ENCODE results near the gene FOXO3.

DNA sequence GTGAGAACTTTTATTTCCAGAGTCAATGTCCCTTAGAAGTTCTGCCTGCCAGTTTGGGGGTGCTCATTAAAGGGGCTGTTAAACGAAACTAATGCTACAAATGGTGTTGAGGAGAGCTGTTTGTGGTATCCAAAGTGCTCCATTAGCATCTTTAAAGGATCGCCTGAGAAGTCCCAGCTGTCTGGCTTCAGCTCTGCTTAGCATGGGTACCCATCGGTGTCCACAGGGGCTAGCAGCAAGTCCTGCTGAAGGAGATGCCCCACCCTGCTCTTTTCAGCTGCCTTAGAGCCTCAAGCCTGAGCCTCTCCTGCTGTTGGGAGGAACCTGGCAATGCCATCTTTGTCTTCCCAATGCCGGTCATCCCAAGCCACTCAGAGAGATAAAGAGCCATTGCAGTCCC, 111.1 kb downstream of the FOXO3 start:
- TF ChIP-seq POLR2A (IDR thresholded peaks at IDR 0.05) (no peak), POLR2AphosphoS5 (IDR thresholded peaks at IDR 0.05) (no peak)
- TF ChIP-seq, protein P1, sequence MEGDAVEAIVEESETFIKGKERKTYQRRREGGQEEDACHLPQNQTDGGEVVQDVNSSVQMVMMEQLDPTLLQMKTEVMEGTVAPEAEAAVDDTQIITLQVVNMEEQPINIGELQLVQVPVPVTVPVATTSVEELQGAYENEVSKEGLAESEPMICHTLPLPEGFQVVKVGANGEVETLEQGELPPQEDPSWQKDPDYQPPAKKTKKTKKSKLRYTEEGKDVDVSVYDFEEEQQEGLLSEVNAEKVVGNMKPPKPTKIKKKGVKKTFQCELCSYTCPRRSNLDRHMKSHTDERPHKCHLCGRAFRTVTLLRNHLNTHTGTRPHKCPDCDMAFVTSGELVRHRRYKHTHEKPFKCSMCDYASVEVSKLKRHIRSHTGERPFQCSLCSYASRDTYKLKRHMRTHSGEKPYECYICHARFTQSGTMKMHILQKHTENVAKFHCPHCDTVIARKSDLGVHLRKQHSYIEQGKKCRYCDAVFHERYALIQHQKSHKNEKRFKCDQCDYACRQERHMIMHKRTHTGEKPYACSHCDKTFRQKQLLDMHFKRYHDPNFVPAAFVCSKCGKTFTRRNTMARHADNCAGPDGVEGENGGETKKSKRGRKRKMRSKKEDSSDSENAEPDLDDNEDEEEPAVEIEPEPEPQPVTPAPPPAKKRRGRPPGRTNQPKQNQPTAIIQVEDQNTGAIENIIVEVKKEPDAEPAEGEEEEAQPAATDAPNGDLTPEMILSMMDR (IDR thresholded peaks at IDR 0.05): no peak
